Muscle layer of duodenum (tissue), 2 donors: Measurements from ENCODE around the gene DRC1.

ENCODE experiments used
- H3K27ac ChIP-seq: one replicate; pipeline ENCODE4 v1.7.0; 2013; ENCODE audit warnings: mild to moderate bottlenecking, low read length
- H3K27me3 ChIP-seq: one replicate; pipeline ENCODE4 v1.7.0; 2013; ENCODE audit warnings: low read depth, mild to moderate bottlenecking, control low read depth, low read length
- H3K36me3 ChIP-seq, 2 donors: one replicate each; pipeline ENCODE4 v1.7.0; 2013; ENCODE audit warnings: low read length in 2 of 2, control low read depth in 1 of 2, mild to moderate bottlenecking in 1 of 2; ENCODE audit not compliant: insufficient read depth in 2 of 2, control insufficient read depth in 1 of 2
- H3K4me1 ChIP-seq, 2 donors: one replicate each; pipeline ENCODE4 v1.7.0; 2013; ENCODE audit warnings: low read length in 2 of 2, mild to moderate bottlenecking in 2 of 2, control low read depth in 1 of 2, moderate library complexity in 1 of 2; ENCODE audit not compliant: insufficient read depth in 2 of 2, control insufficient read depth in 1 of 2
- H3K4me3 ChIP-seq, 2 donors: one replicate each; pipeline ENCODE4 v1.7.0; 2013; ENCODE audit warnings: low read length in 2 of 2, low read depth in 1 of 2, mild to moderate bottlenecking in 1 of 2
- H3K9me3 ChIP-seq, 2 donors: one replicate each; pipeline ENCODE4 v1.7.0; 2013; ENCODE audit warnings: low read length in 2 of 2, control low read depth in 1 of 2, mild to moderate bottlenecking in 1 of 2; ENCODE audit not compliant: control insufficient read depth in 1 of 2
- donor health status: healthy.

DRC1 gene

DNA sequence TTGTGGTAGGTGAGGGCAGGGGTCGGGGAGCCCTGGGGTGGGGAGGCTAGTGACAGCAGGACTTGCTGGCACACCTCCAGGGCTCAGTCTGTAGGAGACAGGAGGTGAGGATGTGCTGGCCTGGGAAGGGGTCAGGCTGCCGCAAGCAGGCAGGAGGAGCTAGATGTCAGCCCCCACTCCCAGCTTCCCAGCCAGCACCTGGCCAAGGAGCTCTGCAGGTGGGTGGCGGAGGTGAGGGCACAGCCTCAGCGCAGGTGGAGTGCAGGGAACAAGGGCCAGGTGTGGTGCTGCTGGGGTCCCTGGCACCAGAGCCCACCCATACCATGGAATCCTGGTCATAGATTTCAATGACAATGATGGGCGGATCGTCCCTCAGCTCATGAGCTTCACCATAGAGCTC is 73.3 kb downstream of the DRC1 start:
- Histone ChIP-seq H3K27me3 (no peaks in the 10 kb centered on the region), H3K4me3 (no peak overlapping the region), H3K27ac (no peak overlapping the region), H3K9me3 (no peaks in the 10 kb centered on the region), H3K4me1 (no peaks in the 10 kb centered on the region), H3K36me3 (no peaks in the 10 kb centered on the region)

DNA sequence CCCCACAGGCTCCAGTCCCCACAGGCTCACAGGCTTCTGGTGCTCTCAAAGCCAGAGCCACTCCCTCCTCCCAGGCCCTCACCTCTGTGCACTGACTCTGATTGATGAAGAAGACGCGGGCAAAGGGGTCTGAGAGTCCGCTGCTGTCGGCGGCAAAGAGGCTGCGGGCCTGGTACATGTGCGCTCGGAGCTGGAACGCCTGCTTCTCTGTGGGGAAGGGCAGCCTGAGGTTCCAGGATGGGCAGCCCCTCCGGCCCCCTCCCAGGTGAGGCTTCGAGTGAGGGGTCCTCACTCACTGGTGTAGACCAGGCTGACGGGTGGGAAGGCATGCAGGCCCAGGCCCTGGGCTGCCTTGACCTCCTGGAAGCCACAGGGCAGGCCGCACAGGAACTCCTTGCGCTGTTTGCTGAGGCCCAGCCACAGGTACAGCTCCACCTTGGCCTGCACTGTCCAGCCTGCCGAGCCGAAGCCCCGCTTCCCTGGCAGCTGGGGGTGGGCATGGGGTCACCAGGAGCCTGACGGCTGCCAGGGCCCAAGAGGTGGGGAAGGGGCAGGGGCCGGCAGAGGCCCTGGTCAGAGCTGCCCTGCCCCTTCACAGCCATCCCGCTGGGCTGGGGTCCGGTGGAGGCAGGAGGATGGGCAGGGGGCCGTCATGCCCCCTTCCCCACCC is 74.2 kb downstream of the DRC1 start:
- no peaks in the 10 kb centered on the region for H3K9me3 ChIP-seq

GRCh38 chr2:26477126-26477910 is 75.6 kb downstream of the DRC1 start:
- no peaks in the 10 kb centered on the region for H3K27me3 ChIP-seq
- no peaks in the 10 kb centered on the region for H3K9me3 ChIP-seq
- no peak overlapping the region for H3K27ac ChIP-seq
- H3K4me1 ChIP-seq, result no peaks in the 10 kb centered on the region
- H3K4me3 ChIP-seq, result no peak overlapping the region
- H3K36me3 ChIP-seq, result no peaks in the 10 kb centered on the region

More for the DNA sequence above, 74.2 kb downstream of the DRC1 start:
- no peaks in the 10 kb centered on the region for H3K27me3 ChIP-seq
- no peak overlapping the region for H3K27ac ChIP-seq
- H3K4me1 ChIP-seq, result no peaks in the 10 kb centered on the region
- no peaks in the 10 kb centered on the region for H3K36me3 ChIP-seq
- H3K4me3 ChIP-seq, result no peak overlapping the region

DNA sequence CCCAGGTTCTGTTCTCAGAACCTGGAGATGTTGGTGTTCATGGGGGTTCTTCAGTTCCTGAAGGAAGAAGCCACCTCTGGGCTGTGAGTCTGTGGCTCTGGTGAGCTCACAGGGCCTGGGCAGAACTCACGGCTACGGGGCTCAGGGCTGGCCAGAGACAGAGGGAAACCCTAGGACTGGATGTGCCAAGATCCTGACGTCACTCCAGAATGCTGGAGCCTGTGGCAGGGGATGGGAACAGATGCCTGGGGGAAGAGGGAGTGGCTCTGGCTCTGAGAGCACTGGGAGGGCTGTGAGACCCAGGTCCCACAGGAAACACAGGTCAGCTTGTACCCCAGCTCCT is 76.2 kb downstream of the DRC1 start, which contains the start of gene OTOF:
OTOF (minus strand) TSS at position 214 of the 343 bp plus-strand sequence.
- H3K4me1 ChIP-seq, result no peaks in the 10 kb centered on the region
- no peaks in the 10 kb centered on the region for H3K36me3 ChIP-seq
- H3K4me3 ChIP-seq, result no peak within 1 kb of the TSS
- no peak within 1 kb of the TSS for H3K27ac ChIP-seq
- no peaks in the 10 kb centered on the region for H3K27me3 ChIP-seq
- no peaks in the 10 kb centered on the region for H3K9me3 ChIP-seq

GRCh38 chr2:26478366-26478765 is 76.6 kb downstream of the DRC1 start:
- H3K9me3 ChIP-seq, result no peaks in the 10 kb centered on the region
- no peaks in the 10 kb centered on the region for H3K36me3 ChIP-seq
- no peak overlapping the region for H3K4me3 ChIP-seq
- H3K27ac ChIP-seq, result no peak overlapping the region
- H3K27me3 ChIP-seq, result no peaks in the 10 kb centered on the region
- H3K4me1 ChIP-seq, result no peaks in the 10 kb centered on the region

DNA sequence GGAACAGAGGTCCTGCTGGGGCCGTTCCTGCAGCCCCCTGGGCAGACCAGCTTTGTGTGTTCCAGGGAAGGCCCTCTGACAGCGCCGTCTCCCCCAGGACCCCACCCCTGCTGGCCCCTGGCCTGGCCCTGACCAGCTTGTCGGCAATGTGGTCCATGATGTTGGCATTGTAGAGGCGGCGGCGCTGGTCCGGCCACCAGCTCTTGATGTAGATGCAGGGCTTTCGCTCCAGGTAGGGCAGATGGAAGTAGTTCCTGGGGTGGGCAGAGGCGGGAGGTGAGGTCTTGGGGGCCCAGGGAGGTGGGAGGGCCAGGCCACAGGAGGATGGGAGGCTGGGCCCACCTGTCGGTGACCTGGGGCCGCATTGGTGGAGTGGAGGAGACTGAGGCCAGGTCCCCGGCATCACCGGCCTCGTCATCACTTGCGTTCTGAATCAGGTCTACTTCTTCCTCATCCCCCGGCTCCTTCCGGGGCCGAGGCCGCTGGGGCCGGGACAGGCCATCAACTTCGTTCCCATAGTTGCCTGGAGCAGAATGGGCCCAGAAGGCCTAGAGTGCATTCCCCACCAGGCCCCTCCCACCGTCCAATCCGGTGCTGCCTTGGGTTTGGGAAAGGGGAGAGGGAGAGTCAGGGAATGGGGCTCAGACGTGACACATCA is 77.5 kb downstream of the DRC1 start:
- no peaks in the 10 kb centered on the region for H3K9me3 ChIP-seq
- no peaks in the 10 kb centered on the region for H3K27me3 ChIP-seq
- H3K4me1 ChIP-seq, result no peaks in the 10 kb centered on the region
- no peak overlapping the region for H3K4me3 ChIP-seq
- H3K27ac ChIP-seq, result no peak overlapping the region
- H3K36me3 ChIP-seq, result no peaks in the 10 kb centered on the region

DNA sequence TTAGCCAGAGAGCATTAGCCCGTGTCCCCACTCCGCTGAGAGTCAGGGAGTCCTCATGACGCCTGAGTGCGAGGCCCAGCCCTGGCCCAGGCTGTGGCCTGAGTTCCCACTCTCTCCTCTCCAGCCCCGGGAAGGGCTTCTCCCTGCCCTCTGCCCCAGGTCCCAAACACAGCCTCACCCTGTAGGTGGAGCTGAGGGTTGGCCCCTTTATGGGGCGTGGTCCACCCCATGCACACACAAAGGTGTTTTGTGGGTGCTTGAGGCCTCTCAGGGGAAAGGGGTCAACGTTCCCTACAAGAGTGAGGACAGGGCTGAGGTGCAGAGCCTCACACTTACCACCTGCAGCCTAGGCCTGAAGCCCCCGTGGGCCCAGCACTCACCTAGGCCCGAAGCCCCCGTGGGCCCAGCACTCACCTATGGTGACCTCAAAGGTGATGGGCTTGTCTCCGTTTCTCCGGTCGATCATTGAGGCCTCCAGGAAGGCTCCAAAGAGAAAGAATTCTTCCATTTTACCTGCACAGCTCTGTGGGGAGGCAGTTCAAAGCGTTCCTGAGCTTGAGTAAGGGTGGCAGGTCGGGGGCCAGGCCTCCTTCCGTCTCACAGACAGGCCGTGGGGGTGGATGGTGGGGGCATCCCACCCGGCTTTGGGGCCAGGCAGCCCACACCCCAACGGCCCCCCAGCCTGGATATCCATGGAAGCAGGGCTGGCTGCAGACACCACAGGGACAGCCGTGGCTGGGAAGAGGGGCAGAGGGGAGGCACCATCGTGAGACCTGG is 78.3 kb downstream of the DRC1 start:
- H3K27me3 ChIP-seq, result no peaks in the 10 kb centered on the region
- H3K9me3 ChIP-seq, result no peaks in the 10 kb centered on the region
- no peak overlapping the region for H3K4me3 ChIP-seq
- H3K27ac ChIP-seq, result no peak overlapping the region
- H3K4me1 ChIP-seq, result no peaks in the 10 kb centered on the region
- H3K36me3 ChIP-seq, result no peaks in the 10 kb centered on the region

DNA sequence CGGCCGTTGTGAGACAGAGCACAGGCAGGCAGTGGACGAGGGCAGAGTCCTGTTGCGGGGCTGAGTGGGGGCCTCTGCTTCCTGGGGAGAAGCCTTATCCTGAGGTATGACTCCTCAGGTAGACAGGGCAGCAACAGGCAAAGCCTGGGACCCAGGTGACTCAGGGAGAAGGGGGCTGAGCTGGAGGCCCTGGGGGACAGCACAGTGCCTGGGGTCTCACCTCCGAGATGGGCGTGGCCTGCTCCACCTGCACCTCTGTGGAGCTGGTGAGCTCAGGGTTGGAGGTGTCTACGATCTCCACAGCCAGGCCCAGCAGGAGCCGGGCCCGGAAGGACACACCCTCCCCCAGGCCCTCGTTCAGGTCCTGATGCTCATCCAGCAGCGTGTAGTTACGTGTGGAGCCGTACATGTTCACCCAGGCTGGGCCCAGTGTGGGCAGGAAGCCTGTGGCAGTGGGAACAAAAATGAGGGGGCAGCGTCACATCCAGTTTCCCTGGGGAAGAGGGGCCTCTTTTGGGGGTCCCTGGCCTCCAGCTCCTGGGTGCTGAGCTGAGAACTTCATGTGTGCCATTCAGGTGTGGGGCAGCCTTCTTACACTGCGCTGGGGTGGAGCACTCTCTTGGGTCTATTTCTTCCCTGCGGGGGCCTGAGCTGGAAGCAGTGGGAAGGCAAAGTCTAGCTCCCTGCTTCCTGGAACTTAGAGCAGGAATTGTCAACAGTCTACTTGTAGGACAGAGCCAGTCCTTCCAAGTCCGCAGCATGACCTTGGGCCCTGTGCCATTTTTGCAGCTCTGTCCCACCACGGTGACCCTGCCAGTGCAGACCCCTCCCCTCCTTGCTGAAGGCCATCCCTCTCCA is 79.1 kb downstream of the DRC1 start:
- H3K27ac ChIP-seq, result no peak overlapping the region
- no peaks in the 10 kb centered on the region for H3K4me1 ChIP-seq
- H3K4me3 ChIP-seq, result no peak overlapping the region
- H3K36me3 ChIP-seq, result no peaks in the 10 kb centered on the region
- H3K27me3 ChIP-seq, result no peaks in the 10 kb centered on the region
- H3K9me3 ChIP-seq, result no peaks in the 10 kb centered on the region

- Histone ChIP-seq H3K27me3 (no peaks in the 10 kb centered on the region), H3K27ac (no peak overlapping the region), H3K4me3 (no peak overlapping the region), H3K4me1 (no peaks in the 10 kb centered on the region), H3K36me3 (no peaks in the 10 kb centered on the region), H3K9me3 (no peaks in the 10 kb centered on the region)
Observed at GRCh38 chr2:26481706-26482105, 80.0 kb downstream of the DRC1 start.

DNA sequence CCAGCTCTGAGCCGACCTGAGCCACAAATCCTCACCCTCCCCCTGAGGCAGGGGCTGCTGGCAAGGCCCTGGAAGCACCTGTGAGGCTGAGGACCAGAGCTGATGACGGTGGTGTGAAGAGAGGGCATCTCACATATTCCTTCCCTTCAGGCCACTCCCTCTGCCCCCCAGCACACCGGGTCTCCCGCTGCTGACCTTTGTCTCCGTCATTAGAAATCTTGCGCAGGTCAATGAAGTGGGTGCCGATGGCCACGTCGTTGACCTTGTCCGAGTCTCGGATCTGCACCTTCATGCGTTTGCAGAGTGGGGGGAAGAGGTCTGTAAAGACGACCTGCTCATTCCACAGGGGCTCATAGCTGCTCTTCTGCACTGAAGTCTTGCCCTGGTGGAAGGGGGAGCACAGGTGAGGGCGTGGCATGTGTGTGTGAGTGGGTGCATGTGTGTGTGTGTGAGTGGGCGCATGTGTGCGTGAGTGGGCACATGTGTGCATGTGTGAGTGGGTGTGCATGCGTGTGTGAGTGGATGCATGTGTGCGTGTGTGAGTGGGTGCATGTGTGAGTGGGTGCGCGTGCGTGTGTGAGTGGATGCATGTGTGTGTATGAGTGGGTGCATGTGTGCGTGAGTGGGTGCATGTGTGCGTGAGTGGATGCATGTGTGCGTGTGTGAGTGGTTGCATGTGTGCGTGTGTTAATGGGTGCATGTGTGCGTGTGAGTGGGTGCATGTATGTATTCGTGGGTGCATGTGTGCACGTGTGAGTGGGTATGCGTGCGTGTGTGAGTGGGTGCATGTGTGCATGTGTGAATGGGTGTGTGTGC is 80.7 kb downstream of the DRC1 start:
- no peaks in the 10 kb centered on the region for H3K4me1 ChIP-seq
- no peaks in the 10 kb centered on the region for H3K9me3 ChIP-seq

More for the DNA sequence above, 80.7 kb downstream of the DRC1 start:
- H3K27ac ChIP-seq, result no peak overlapping the region
- no peaks in the 10 kb centered on the region for H3K36me3 ChIP-seq
- H3K4me3 ChIP-seq, result no peak overlapping the region
- H3K27me3 ChIP-seq, result no peaks in the 10 kb centered on the region
